ENCODE measurements around the gene DGCR8.

DNA sequence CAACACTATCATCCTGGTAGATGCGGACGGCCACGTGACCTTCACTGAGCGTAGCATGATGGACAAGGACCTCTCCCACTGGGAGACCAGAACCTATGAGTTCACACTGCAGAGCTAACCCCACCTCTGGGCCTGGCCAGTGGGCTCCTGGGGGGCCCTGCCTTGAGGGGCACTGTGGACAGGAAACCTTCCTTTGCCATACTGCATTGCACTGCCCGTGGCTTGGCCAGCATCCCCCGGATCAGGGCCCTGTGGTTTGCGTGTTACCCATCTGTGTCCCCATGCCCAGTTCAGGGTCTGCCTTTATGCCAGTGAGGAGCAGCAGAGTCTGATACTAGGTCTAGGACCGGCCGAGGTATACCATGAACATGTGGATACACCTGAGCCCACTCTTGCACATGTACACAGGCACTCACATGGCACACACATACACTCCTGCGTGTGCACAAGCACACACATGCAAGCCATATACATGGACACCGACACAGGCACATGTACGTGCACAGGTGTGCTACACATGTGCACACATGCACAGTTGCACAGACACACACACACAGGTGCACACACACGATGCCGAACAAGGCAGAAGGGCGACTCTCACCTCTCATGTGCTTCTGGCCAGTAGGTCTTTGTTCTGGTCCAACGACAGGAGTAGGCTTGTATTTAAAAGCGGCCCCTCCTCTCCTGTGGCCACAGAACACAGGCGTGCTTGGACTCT is 15.3 kb upstream of the DGCR8 start:
- TF ChIP-seq CTCF (IDR thresholded peaks at IDR 0.05): no peak
- no peak for TF ChIP-seq POLR2A (IDR thresholded peaks at IDR 0.05)
